K562 (cell line): ENCODE measurements around the gene AGAP3. TPM values are rescaled to one million over a fixed set of nuclear protein-coding genes. Genes with fewer than 3 reads are reported as not detected.
A peak's percentile ranks its signal among the peaks of the same experiment; 100 is the strongest.

Source experiments
- ARNT ChIP-seq, 2 experiments: fragments of 450-650 bp; IDR thresholded peaks; 2 replicates each; pipeline ENCODE4 v1.6.1; 2016; ENCODE audit warnings: mild to moderate bottlenecking in 1 of 2
- ASH1L ChIP-seq: fragments of 450-650 bp; IDR thresholded peaks from 2 replicates; pipeline ENCODE4 v1.6.1; 2018; ENCODE audit warnings: borderline replicate concordance, mild to moderate bottlenecking, low read depth; ENCODE audit not compliant: partially characterized antibody
- CBX1 ChIP-seq: sonication (generic); IDR thresholded peaks from 2 replicates; pipeline ENCODE4 v1.6.1; 2016; ENCODE audit warnings: antibody characterized with exemption, low read depth, mild to moderate bottlenecking
- CBX3 ChIP-seq, 2 experiments: IDR thresholded peaks; 1 replicate in 1 of 2; 2 replicates in 1 of 2; pipeline ENCODE4 v1.6.1; 2012; ENCODE audit warnings: inconsistent platforms in 2 of 2, low read length in 2 of 2, borderline replicate concordance in 1 of 2, control low read depth in 1 of 2
- CEBPB ChIP-seq: fragments of 450-650 bp; IDR thresholded peaks from 2 replicates; pipeline ENCODE4 v1.6.1; 2016; ENCODE audit warnings: missing genetic modification characterization, missing compliant biosample characterization
- ILF3 ChIP-seq: fragments of 450-650 bp; IDR thresholded peaks from 2 replicates; pipeline ENCODE4 v1.6.1; 2018; ENCODE audit warnings: antibody characterized with exemption, mild to moderate bottlenecking, moderate library complexity, borderline replicate concordance
- ILK ChIP-seq: fragments of 450-650 bp; IDR thresholded peaks from 2 replicates; pipeline ENCODE4 v1.6.1; 2016; ENCODE audit warnings: missing genetic modification characterization, low read depth, mild to moderate bottlenecking, missing compliant biosample characterization, moderate library complexity, borderline replicate concordance
- LCOR ChIP-seq: sonication (generic); formaldehyde crosslinking; IDR thresholded peaks from 2 replicates; pipeline ENCODE4 v1.8.0; 2022; ENCODE audit warnings: mild to moderate bottlenecking, missing genetic modification reagents
- MCM2 ChIP-seq: fragments of 450-650 bp; IDR thresholded peaks from 2 replicates; pipeline ENCODE4 v1.6.1; 2017; ENCODE audit warnings: low read depth, mild to moderate bottlenecking
- MIER1 ChIP-seq: fragments of 450-650 bp; IDR thresholded peaks from 2 replicates; pipeline ENCODE4 v1.6.1; 2016; ENCODE audit warnings: antibody characterized with exemption, mild to moderate bottlenecking, low read depth
- MTA1 ChIP-seq: fragments of 450-650 bp; IDR thresholded peaks from 2 replicates; pipeline ENCODE4 v1.6.1; 2017; ENCODE audit warnings: borderline replicate concordance
- NFRKB ChIP-seq: fragments of 450-650 bp; IDR thresholded peaks from 2 replicates; pipeline ENCODE4 v1.6.1; 2016; ENCODE audit warnings: low read depth
- SAFB2 ChIP-seq: fragments of 200-400 bp; formaldehyde crosslinking; IDR thresholded peaks from 2 replicates; pipeline ENCODE4 v1.6.1; 2018; ENCODE audit warnings: borderline replicate concordance, low read length, low read depth, moderate library complexity; ENCODE audit not compliant: severe bottlenecking
- SLC30A9 ChIP-seq: fragments of 250-450 bp; sonication (Bioruptor Pico); IDR thresholded peaks from 2 replicates; pipeline ENCODE4 v1.8.0; 2022; ENCODE audit warnings: mild to moderate bottlenecking, moderate library complexity
- SMAD3 ChIP-seq: fragments of 450-650 bp; formaldehyde crosslinking; conservative IDR thresholded peaks from 2 replicates; pipeline ENCODE4 v1.4.0; 2020; ENCODE audit warnings: mild to moderate bottlenecking
- SMARCA4 ChIP-seq: fragments of 450-650 bp; IDR thresholded peaks from 2 replicates; pipeline ENCODE4 v1.6.1; 2016
- SP1 ChIP-seq: sonication (generic); formaldehyde crosslinking; IDR thresholded peaks from 2 replicates; pipeline ENCODE4 v1.8.1; 2022; ENCODE audit warnings: mild to moderate bottlenecking, missing genetic modification reagents
- ZBTB7A ChIP-seq: IDR thresholded peaks from 2 replicates; pipeline ENCODE4 v1.6.1; 2011; ENCODE audit warnings: low read depth, mild to moderate bottlenecking, low read length, moderate library complexity, borderline replicate concordance; ENCODE audit not compliant: control insufficient read depth
- ZNF316 ChIP-seq: fragments of 450-650 bp; IDR thresholded peaks from 2 replicates; pipeline ENCODE4 v1.6.1; 2016
- ZNF449 ChIP-seq: fragments of 250-450 bp; sonication (Bioruptor Pico); IDR thresholded peaks from 2 replicates; pipeline ENCODE4 v1.8.0; 2022; ENCODE audit warnings: moderate library complexity, mild to moderate bottlenecking, inconsistent platforms
- ZNF75A ChIP-seq: fragments of 450-650 bp; formaldehyde crosslinking; IDR thresholded peaks from 2 replicates; pipeline ENCODE4 v1.4.0; 2020; ENCODE audit warnings: mild to moderate bottlenecking
- ZNF764 ChIP-seq: fragments of 250-450 bp; sonication (Bioruptor Pico); IDR thresholded peaks from 2 replicates; pipeline ENCODE4 v1.4.0; 2020; ENCODE audit warnings: low read depth, mild to moderate bottlenecking, moderate library complexity
- polyA plus RNA-seq, 8 experiments: library from polyadenylated mRNA; depleted of rRNA in 4 of 8; stranded (reverse) in 5 of 8; unstranded in 3 of 8; fragments of >200 nt; fragmentation: Nextera tagmentation in 2 of 8; fragmentation: Illumina TruSeq in 1 of 8; extraction: Ambion mirVana in 2 of 8; extraction: Trizol in 1 of 8; gene quantifications; 2 replicates each; pipeline versions ENCODE4 v1.2.1 to v1.2.3, GENCODE V29; 2011 to 2014; ENCODE audit warnings: inconsistent platforms in 1 of 8, missing spikeins in 1 of 8
- total RNA-seq, 7 experiments: library from RNA; depleted of rRNA in 6 of 7; stranded (reverse); fragments of >200 nt in 6 of 7; fragmentation: Illumina TruSeq in 2 of 7; extraction: Trizol in 2 of 7; gene quantifications; 2 replicates each; pipeline versions ENCODE4 v1.2.1 to v1.2.3, GENCODE V29; 2011 to 2021; ENCODE audit warnings: low replicate concordance in 1 of 7
- TF ChIP-seq, protein P1 (sequence below): sonication (generic); formaldehyde crosslinking; IDR thresholded peaks from 2 replicates; pipeline ENCODE4 v1.8.0; 2022; ENCODE audit warnings: mild to moderate bottlenecking, missing genetic modification reagents
- TF ChIP-seq, protein P2 (sequence below): sonication (generic); formaldehyde crosslinking; IDR thresholded peaks from 2 replicates; pipeline ENCODE4 v1.8.0; 2022; ENCODE audit warnings: mild to moderate bottlenecking, missing genetic modification reagents, borderline replicate concordance

Gene AGAP3
- total and polyA plus RNA-seq, 9 of the 15 experiments (the other 6 are each of a cell fraction or from before 2014, with no cell fraction given) = 3.4 to 208 (median 62.2) TPM

DNA sequence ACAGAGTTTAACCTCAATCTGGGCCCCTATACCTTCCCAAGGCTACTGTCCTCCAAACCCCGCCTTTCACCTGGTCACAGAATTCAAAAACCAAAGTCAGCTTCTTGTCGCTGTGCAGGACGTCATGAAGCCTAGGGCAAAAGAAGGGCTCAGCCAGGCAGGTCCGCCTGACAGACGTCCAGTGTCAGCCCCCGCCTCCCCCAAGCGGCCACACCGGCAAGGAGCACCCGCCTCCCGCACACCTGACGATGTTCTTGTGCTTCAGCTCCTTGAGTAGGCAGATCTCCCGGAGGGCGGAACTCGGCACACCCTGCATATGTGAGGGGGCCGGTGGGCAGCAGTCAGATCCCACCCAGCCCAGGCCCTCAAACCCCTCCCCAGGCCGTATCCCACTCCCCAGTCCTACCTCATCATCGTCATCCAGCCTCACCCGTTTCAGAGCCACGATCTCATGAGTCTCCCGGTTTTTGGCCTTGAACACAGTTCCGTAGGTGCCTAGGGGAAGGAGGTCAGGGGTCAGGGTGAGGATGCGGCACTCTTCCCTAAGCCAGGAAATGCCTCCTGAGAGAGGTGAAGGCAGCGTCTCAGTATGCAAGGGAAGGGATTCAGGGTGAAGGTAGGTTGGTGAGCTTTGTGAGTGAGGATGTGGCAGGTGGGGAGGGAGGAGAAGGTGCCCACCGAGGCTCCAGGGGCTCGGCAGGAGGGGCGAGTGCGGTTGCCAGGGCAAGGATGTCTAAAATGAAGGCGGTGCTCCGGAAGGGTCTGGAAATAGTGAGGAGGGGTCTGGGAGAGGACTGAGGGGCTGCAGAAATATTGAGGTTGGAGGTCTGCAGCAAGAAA, 29.4 kb upstream of the AGAP3 start (continued):
- TF ChIP-seq SLC30A9 (CRISPR knock-in tag) (no peak), SMARCA4 (no peak), MCM2 (no peak), ILK (tag) (no peak), CBX3 (IDR thresholded peaks at IDR 0.05; ENCODE audit: borderline replicate concordance in 1 of 2, low read length in 2 of 2) (peak in 1 of 2 experiments; percentile 3; a peak in 1 of 3 replicates), ZBTB7A (peak; percentile 48; the same call in 1 of the 2 replicates), SP1 (peak; percentile 71), CBX1 (no peak), MIER1 (0 out of 2 replicates have a peak, but pooled peaks have one; percentile 58), ZNF316 (no peak), ARNT (IDR thresholded peaks at IDR 0.05) (peak in 1 of 2 experiments; percentile 8; a peak in 1 of 4 replicates), ZNF449 (CRISPR knock-in tag) (no peak), SMAD3 (no peak), LCOR (CRISPR knock-in tag) (0 out of 2 replicates have a peak, but pooled peaks have one; percentile 62), ASH1L (no peak), NFRKB (no peak), ZNF764 (CRISPR knock-in tag) (no peak), SAFB2 (no peak), ZNF75A (no peak), ILF3 (no peak), MTA1 (0 out of 2 replicates have a peak, but pooled peaks have one; percentile 34), CEBPB (tag) (no peak)
- TF ChIP-seq, protein P1, sequence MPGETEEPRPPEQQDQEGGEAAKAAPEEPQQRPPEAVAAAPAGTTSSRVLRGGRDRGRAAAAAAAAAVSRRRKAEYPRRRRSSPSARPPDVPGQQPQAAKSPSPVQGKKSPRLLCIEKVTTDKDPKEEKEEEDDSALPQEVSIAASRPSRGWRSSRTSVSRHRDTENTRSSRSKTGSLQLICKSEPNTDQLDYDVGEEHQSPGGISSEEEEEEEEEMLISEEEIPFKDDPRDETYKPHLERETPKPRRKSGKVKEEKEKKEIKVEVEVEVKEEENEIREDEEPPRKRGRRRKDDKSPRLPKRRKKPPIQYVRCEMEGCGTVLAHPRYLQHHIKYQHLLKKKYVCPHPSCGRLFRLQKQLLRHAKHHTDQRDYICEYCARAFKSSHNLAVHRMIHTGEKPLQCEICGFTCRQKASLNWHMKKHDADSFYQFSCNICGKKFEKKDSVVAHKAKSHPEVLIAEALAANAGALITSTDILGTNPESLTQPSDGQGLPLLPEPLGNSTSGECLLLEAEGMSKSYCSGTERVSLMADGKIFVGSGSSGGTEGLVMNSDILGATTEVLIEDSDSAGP (CRISPR knock-in tag) = no peak
- TF ChIP-seq, protein P2, sequence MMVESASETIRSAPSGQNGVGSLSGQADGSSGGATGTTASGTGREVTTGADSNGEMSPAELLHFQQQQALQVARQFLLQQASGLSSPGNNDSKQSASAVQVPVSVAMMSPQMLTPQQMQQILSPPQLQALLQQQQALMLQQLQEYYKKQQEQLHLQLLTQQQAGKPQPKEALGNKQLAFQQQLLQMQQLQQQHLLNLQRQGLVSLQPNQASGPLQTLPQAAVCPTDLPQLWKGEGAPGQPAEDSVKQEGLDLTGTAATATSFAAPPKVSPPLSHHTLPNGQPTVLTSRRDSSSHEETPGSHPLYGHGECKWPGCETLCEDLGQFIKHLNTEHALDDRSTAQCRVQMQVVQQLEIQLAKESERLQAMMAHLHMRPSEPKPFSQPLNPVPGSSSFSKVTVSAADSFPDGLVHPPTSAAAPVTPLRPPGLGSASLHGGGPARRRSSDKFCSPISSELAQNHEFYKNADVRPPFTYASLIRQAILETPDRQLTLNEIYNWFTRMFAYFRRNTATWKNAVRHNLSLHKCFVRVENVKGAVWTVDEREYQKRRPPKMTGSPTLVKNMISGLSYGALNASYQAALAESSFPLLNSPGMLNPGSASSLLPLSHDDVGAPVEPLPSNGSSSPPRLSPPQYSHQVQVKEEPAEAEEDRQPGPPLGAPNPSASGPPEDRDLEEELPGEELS (CRISPR knock-in tag) = peak; percentile 71; the same call in 1 of the 2 replicates
